Endothelial cell of umbilical vein (primary cell): Measurements from ENCODE around the gene GALNT10. TPM values are rescaled to one million over a fixed set of nuclear protein-coding genes. Genes with fewer than 3 reads are reported as not detected.

ENCODE experiments used
- BruUV-seq: library from RNA; stranded (reverse); fragments of 400-500 nt; replicated peaks from 2 replicates; lab custom pipeline; 2021; lab: Mats Ljungman, UMichigan
- CTCF ChIA-PET: fragments of 300-600, 350-600 bp; sonication (Branson Sonifier 250); formaldehyde crosslinking; loops from one replicate; lab custom pipeline; 2021; ENCODE audit warnings: antibody characterized with exemption, inconsistent platforms; lab: Charles Lee
- POLR2A ChIA-PET: fragments of 300-600, 350-600 bp; sonication (Branson Sonifier 250); formaldehyde crosslinking; loops from one replicate; lab custom pipeline; 2021; ENCODE audit warnings: antibody characterized with exemption, inconsistent platforms; lab: Charles Lee
- DNase-seq: peaks from one replicate; pipeline ENCODE4 v3.0.0-alpha.2; 2011; ENCODE audit warnings: low read depth, low spot score
- FAIRE-seq: peaks from 2 replicates; lab custom pipeline; 2011; peaks lifted over from hg19 to GRCh38; lab: Jason Lieb, UNC
- H2AFZ ChIP-seq: 2 replicates; pipeline ENCODE4 v1.6.0; 2012; ENCODE audit warnings: low read depth, low read length, control low read depth, inconsistent platforms
- H3K27ac ChIP-seq: 2 replicates; pipeline ENCODE4 v1.5.1; 2011; ENCODE audit warnings: low read depth, mild to moderate bottlenecking, control low read depth, low read length, moderate library complexity; ENCODE audit not compliant: insufficient read depth
- H3K27me3 ChIP-seq, 2 experiments: 2 replicates each; pipeline versions ENCODE4 v1.6.0 to v1.6.1; 2011; ENCODE audit warnings: low read length in 2 of 2, mixed read lengths in 1 of 2; ENCODE audit not compliant: control insufficient read depth in 2 of 2, insufficient read depth in 2 of 2
- H3K36me3 ChIP-seq, 2 experiments: 2 replicates in 1 of 2; 3 replicates in 1 of 2; pipeline ENCODE4 v1.5.1; 2011; ENCODE audit warnings: low read length in 2 of 2, mild to moderate bottlenecking in 1 of 2, moderate library complexity in 1 of 2; ENCODE audit not compliant: control insufficient read depth in 2 of 2, insufficient read depth in 2 of 2; ENCODE audit errors: extremely low read depth in 1 of 2
- H3K4me1 ChIP-seq: 3 replicates; pipeline ENCODE4 v1.5.1; 2011; ENCODE audit warnings: mild to moderate bottlenecking, low read length; ENCODE audit not compliant: control insufficient read depth, insufficient read depth; ENCODE audit errors: extremely low read depth
- H3K4me2 ChIP-seq: 2 replicates; pipeline ENCODE4 v1.6.1; 2011; ENCODE audit warnings: low read length, control low read depth, mixed read lengths; ENCODE audit not compliant: insufficient read depth
- H3K4me3 ChIP-seq, 3 experiments: fragments of 200-600 bp in 1 of 3; sonication (generic), shearing (Covaris generic) in 1 of 3; replicated peaks in 1 of 3; 2 replicates each; pipeline ENCODE4 v1.5.1; 2011 to 2016; ENCODE audit warnings: control low read depth in 3 of 3, low read length in 3 of 3, mild to moderate bottlenecking in 2 of 3, inconsistent platforms in 1 of 3, low read depth in 1 of 3, moderate library complexity in 1 of 3; ENCODE audit not compliant: insufficient read depth in 1 of 3
- H3K79me2 ChIP-seq: 2 replicates; pipeline ENCODE4 v1.6.0; 2012; ENCODE audit warnings: low read length, inconsistent platforms; ENCODE audit not compliant: control insufficient read depth, insufficient read depth
- H3K9ac ChIP-seq: replicated peaks from 2 replicates; pipeline ENCODE3; 2011; ENCODE audit warnings: low read length, control low read depth; ENCODE audit not compliant: insufficient read depth; ENCODE audit errors: extremely low read depth
- H3K9me1 ChIP-seq: replicated peaks from 3 replicates; pipeline ENCODE4 v1.6.0; 2011; ENCODE audit warnings: mild to moderate bottlenecking, low read length; ENCODE audit not compliant: control insufficient read depth, insufficient read depth; ENCODE audit errors: extremely low read depth
- H3K9me3 ChIP-seq: replicated peaks from 2 replicates; pipeline ENCODE4 v1.5.1; 2012; ENCODE audit warnings: low read length, inconsistent platforms; ENCODE audit not compliant: control insufficient read depth, insufficient read depth
- H4K20me1 ChIP-seq: replicated peaks from 2 replicates; pipeline ENCODE3; 2011; ENCODE audit warnings: mild to moderate bottlenecking, low read length; ENCODE audit not compliant: control insufficient read depth, insufficient read depth; ENCODE audit errors: extremely low read depth
- CTCF ChIP-seq, 2 donors: IDR thresholded peaks; 1 replicate in 1 of 2; 2 replicates in 1 of 2; pipeline ENCODE4 v1.5.1; 2011; ENCODE audit warnings: low read length in 2 of 2, mild to moderate bottlenecking in 2 of 2, moderate library complexity in 2 of 2, control low read depth in 1 of 2, inconsistent platforms in 1 of 2, low read depth in 1 of 2; ENCODE audit not compliant: insufficient read depth in 1 of 2; ENCODE audit errors: extremely low read depth in 1 of 2
- EZH2 ChIP-seq: IDR thresholded peaks from 2 replicates; pipeline ENCODE4 v1.6.1; 2012; ENCODE audit warnings: borderline replicate concordance, low read depth, mild to moderate bottlenecking, moderate library complexity, low read length, inconsistent platforms; ENCODE audit not compliant: severe bottlenecking
- FOS ChIP-seq: IDR thresholded peaks from 2 replicates; pipeline ENCODE4 v1.6.1; 2011; ENCODE audit warnings: mild to moderate bottlenecking, low read length, moderate library complexity, borderline replicate concordance; ENCODE audit not compliant: insufficient read depth
- GATA2 ChIP-seq: IDR thresholded peaks from 2 replicates; pipeline ENCODE4 v1.7.0; 2011; ENCODE audit warnings: low read depth, mild to moderate bottlenecking, moderate library complexity, mixed read lengths, low read length; ENCODE audit not compliant: insufficient read length, insufficient read depth
- JUN ChIP-seq: IDR thresholded peaks from 2 replicates; pipeline ENCODE4 v1.6.1; 2011; ENCODE audit warnings: borderline replicate concordance, low read depth; ENCODE audit not compliant: insufficient read length, insufficient read depth
- MYC ChIP-seq: IDR thresholded peaks from one replicate; pipeline ENCODE4 v1.6.1; 2011; ENCODE audit warnings: mild to moderate bottlenecking, low read depth, low read length
- POLR2A ChIP-seq: IDR thresholded peaks from 2 replicates; pipeline ENCODE4 v1.6.1; 2012; ENCODE audit warnings: low read depth, mild to moderate bottlenecking, control low read depth, low read length
- POLR2AphosphoS5 ChIP-seq: IDR thresholded peaks from 2 replicates; pipeline ENCODE4 v1.6.1; 2012; ENCODE audit warnings: low read depth, mild to moderate bottlenecking, control low read depth, low read length, moderate library complexity; ENCODE audit not compliant: insufficient read depth
- dilution Hi-C: fragments of 300-500 bp; cut with MboI; formaldehyde crosslinking; loops from one replicate; pipeline ENCODE4 v1.15.0; 2019; ENCODE audit warnings: low sequenced_read_pairs; ENCODE audit not compliant: extremely low pct_ligation_motif_present
- intact Hi-C: fragments of 100-400 bp; cut with micrococcal nuclease; formaldehyde crosslinking; loops from one replicate; pipeline ENCODE4 v1.10.0; 2022
- polyA plus RNA-seq, 4 experiments: library from polyadenylated mRNA; depleted of rRNA in 3 of 4; stranded (reverse) in 3 of 4; unstranded in 1 of 4; fragments of >200 nt; gene quantifications; 2 replicates each; pipeline versions ENCODE4 v1.2.1 to v1.2.3, GENCODE V29; 2011 to 2012; ENCODE audit warnings: missing spikeins in 1 of 4
- total RNA-seq: library from RNA; stranded (reverse); gene quantifications from 2 replicates; pipeline ENCODE4 v1.2.3, GENCODE V29; 2021
- TF ChIP-seq, protein P1 (sequence below): IDR thresholded peaks from 2 replicates; pipeline ENCODE4 v1.6.1; 2011; ENCODE audit not compliant: insufficient read depth, insufficient read length

Gene GALNT10
- total and polyA plus RNA-seq, 2 donors (not counting 3 experiments of a cell fraction or from before 2014, with no cell fraction given) = 70.2 to 77.6 TPM

- Histone ChIP-seq H3K36me3 (no peaks in the 10 kb centered on the region), H3K4me3 (no peak overlapping the region), H3K9ac (no peak overlapping the region), H3K27me3 (no peaks in the 10 kb centered on the region), H2AFZ (no peak overlapping the region), H3K79me2 (no peaks in the 10 kb centered on the region), H3K4me1 (peaks cover 35% of the 10 kb centered on the region), H4K20me1 (no peaks in the 10 kb centered on the region), H3K9me1 (no peaks in the 10 kb centered on the region), H3K27ac (no peak overlapping the region), H3K4me2 (no peak overlapping the region), H3K9me3 (no peaks in the 10 kb centered on the region)
- DNase-seq (no peak), FAIRE-seq (no peak)
- BruUV-seq = no TSS peak
- CTCF ChIA-PET = no interaction called here
- POLR2A ChIA-PET = interaction anchor here (0.7 kb wide), 1 partner anchor 41 kb away, joined by 12 read pairs; no protein-coding TSS in a partner anchor
- dilution Hi-C loops = no loop called here
- intact Hi-C loops = no loop called here
- TF ChIP-seq MYC (no peak), POLR2A (no peak), GATA2 (no peak), JUN (no peak), FOS (no peak), EZH2 (no peak), CTCF (IDR thresholded peaks at IDR 0.05; ENCODE audit: extremely low read depth in 1 of 2, insufficient read depth in 1 of 2, low read depth in 1 of 2, low read length in 2 of 2) (no peak), POLR2AphosphoS5 (no peak)
- TF ChIP-seq, protein P1, sequence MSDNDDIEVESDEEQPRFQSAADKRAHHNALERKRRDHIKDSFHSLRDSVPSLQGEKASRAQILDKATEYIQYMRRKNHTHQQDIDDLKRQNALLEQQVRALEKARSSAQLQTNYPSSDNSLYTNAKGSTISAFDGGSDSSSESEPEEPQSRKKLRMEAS = no peak
Observed at GRCh38 chr5:154363411-154363810, 172.9 kb downstream of the GALNT10 start.
